Naive thymus-derived CD4-positive, alpha-beta T cell (primary cell): ENCODE results near the gene ACACA. TPM values are rescaled to one million over a fixed set of nuclear protein-coding genes. Genes with fewer than 3 reads are reported as not detected.

Source experiments
- ATAC-seq: fragments of 150-1000 bp; cut with Tn5 transposase; 2 replicates; pipeline ENCODE4 v1.10.0; 2021; ENCODE audit warnings: mild to moderate bottlenecking, moderate library complexity
- CTCF ChIA-PET: fragments of 350-600 bp; sonication (Branson Sonifier 250); formaldehyde crosslinking; loops from one replicate; lab custom pipeline; 2021; ENCODE audit warnings: antibody characterized with exemption; lab: Charles Lee
- POLR2A ChIA-PET: fragments of 350-600 bp; sonication (Branson Sonifier 250); formaldehyde crosslinking; loops from one replicate; lab custom pipeline; 2021; ENCODE audit warnings: antibody characterized with exemption, inconsistent platforms; lab: Charles Lee
- DNase-seq, 9 donors: peaks; one replicate each; pipeline versions ENCODE4 v3.0.0 to v3.0.0-alpha.2; 2020 to 2022; ENCODE audit warnings: mixed read lengths in 1 of 9
- H3K27ac ChIP-seq: one replicate; pipeline ENCODE4 v1.7.0; 2013; ENCODE audit warnings: mild to moderate bottlenecking, low read depth, low read length, moderate library complexity
- H3K27me3 ChIP-seq, 2 donors: one replicate each; pipeline ENCODE4 v1.7.0; 2013; ENCODE audit warnings: low read length in 2 of 2, mild to moderate bottlenecking in 2 of 2, moderate library complexity in 2 of 2; ENCODE audit not compliant: control insufficient read depth in 2 of 2, insufficient read depth in 2 of 2
- H3K36me3 ChIP-seq, 3 experiments: 1 replicate in 2 of 3; 2 replicates in 1 of 3; pipeline ENCODE4 v1.7.0; 2013; ENCODE audit warnings: low read length in 3 of 3, mild to moderate bottlenecking in 3 of 3, moderate library complexity in 1 of 3; ENCODE audit not compliant: insufficient read depth in 3 of 3, control insufficient read depth in 2 of 3
- H3K4me1 ChIP-seq, 2 donors: one replicate each; pipeline ENCODE4 v1.7.0; 2013; ENCODE audit warnings: low read length in 2 of 2, mild to moderate bottlenecking in 2 of 2, moderate library complexity in 1 of 2; ENCODE audit not compliant: control insufficient read depth in 2 of 2, insufficient read depth in 2 of 2
- H3K4me3 ChIP-seq: 2 replicates; pipeline ENCODE4 v1.7.0; 2013; ENCODE audit warnings: mild to moderate bottlenecking, low read length
- H3K9me3 ChIP-seq, 3 experiments: 1 replicate in 2 of 3; 2 replicates in 1 of 3; pipeline ENCODE4 v1.7.0; 2013; ENCODE audit warnings: low read length in 3 of 3; ENCODE audit not compliant: control insufficient read depth in 2 of 3
- H3K27ac Mint-ChIP-seq, 9 donors: one replicate each; pipeline ENCODE4 v1.8.0; 2020 to 2022; ENCODE audit warnings: mixed read lengths in 9 of 9, mild to moderate bottlenecking in 8 of 9, moderate library complexity in 5 of 9, inconsistent platforms in 2 of 9
- H3K27me3 Mint-ChIP-seq, 5 donors: one replicate each; pipeline ENCODE4 v1.8.0; 2021 to 2022; ENCODE audit warnings: mixed read lengths in 5 of 5, mild to moderate bottlenecking in 1 of 5
- H3K36me3 Mint-ChIP-seq, 5 donors: one replicate each; pipeline ENCODE4 v1.8.0; 2020 to 2022; ENCODE audit warnings: mixed read lengths in 5 of 5, mild to moderate bottlenecking in 3 of 5, inconsistent platforms in 1 of 5
- H3K4me1 Mint-ChIP-seq, 7 donors: one replicate each; pipeline ENCODE4 v1.8.0; 2020 to 2022; ENCODE audit warnings: mixed read lengths in 7 of 7, mild to moderate bottlenecking in 3 of 7, inconsistent platforms in 1 of 7
- H3K4me3 Mint-ChIP-seq, 10 donors: one replicate each; pipeline ENCODE4 v1.8.0; 2020 to 2022; ENCODE audit warnings: mild to moderate bottlenecking in 10 of 10, mixed read lengths in 10 of 10, moderate library complexity in 6 of 10, inconsistent platforms in 2 of 10
- H3K9me3 Mint-ChIP-seq, 11 donors: one replicate each; pipeline ENCODE4 v1.8.0; 2020 to 2022; ENCODE audit warnings: mixed read lengths in 11 of 11, mild to moderate bottlenecking in 4 of 11, inconsistent platforms in 1 of 11, moderate library complexity in 1 of 11
- intact Hi-C, 2 donors: fragments of 100-400 bp; cut with micrococcal nuclease; formaldehyde crosslinking; loops; one replicate each; pipeline ENCODE4 v1.15.1; 2023
- polyA plus RNA-seq, 2 donors: library from polyadenylated mRNA; unstranded; fragments of 300-500 nt; fragmentation: Illumina TruSeq; gene quantifications; one replicate each; pipeline ENCODE4 v1.2.3, GENCODE V29; 2021
- total RNA-seq, 6 experiments: library from RNA in 5 of 6; stranded (reverse) in 5 of 6; gene quantifications; 1 replicate in 5 of 6; 2 replicates in 1 of 6; pipeline ENCODE4 v1.2.3 and lab custom pipeline; 2021 to 2026

The ACACA gene
- total and polyA plus RNA-seq, 7 experiments from 2014 or later, result 6.1 to 47.0 (median 14.5) TPM

DNA sequence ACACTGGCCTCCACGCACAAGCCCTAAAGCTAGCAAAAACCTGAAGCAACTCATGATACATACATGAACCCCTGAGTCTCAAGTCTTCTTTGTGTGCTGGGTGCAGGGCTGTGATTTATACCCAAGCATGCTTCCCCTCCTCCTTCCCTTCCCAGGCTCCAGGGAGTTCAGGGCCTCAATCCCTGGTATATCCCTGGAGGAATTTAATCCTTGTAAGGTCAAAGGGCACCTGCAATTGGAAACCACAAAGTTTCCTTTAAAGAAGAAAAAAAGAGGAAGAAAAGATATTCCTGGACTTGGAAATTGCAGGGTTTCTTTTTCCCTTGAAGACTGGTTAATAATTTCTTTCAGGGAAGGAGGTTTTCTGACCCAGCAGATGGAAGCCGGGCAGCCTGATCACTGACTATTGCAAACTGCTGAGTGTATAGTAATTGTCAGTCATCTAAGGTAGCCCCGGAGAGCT is 275.6 kb downstream of the ACACA start:
- ATAC-seq (no peak), DNase-seq (no peak)
- Histone ChIP-seq H3K27ac (no peak overlapping the region), H3K36me3 (peaks cover 0 to 18% (median 0%) of the 10 kb centered on the region in 3 experiments), H3K9me3 (no peaks in the 10 kb centered on the region), H3K4me3 (no peak overlapping the region), H3K4me1 (no peaks in the 10 kb centered on the region), H3K27me3 (no peaks in the 10 kb centered on the region)
- Mint-ChIP-seq H3K27me3 (no peaks in the 10 kb centered on the region), H3K9me3 (peaks cover 0 to 2% (median 0%) of the 10 kb centered on the region in 11 donors), H3K4me1 (peaks cover 0 to 13% (median 5%) of the 10 kb centered on the region in 7 donors), H3K4me3 (no peak overlapping the region), H3K36me3 (peaks cover 1 to 45% (median 6%) of the 10 kb centered on the region in 5 donors), H3K27ac (no peak overlapping the region)
- ChIA-PET CTCF (no interaction called here), POLR2A (no interaction called here)
- intact Hi-C loops, result no loop called here

DNA sequence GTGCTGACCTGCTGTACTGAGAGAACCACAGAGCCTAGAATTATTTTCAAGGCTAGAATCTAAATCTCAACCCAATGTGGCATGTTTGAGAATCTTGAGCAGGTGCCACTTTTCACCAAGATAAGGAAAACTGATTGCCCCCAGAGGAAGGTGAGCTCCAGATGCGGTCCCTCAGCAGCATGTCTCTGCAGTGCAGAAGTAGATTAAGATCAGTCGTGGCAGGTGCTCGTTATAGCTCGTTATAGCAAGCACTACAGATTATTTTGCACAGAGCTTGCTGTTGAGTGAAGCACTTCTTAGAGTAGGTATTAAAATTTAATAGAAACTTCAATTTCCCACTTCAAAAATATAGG is 281.8 kb downstream of the ACACA start:
- no peak overlapping the region for H3K27ac Mint-ChIP-seq
- peaks cover 8 to 78% (median 28%) of the 10 kb centered on the region in 5 donors for H3K36me3 Mint-ChIP-seq
- POLR2A ChIA-PET, result no interaction called here

DNA sequence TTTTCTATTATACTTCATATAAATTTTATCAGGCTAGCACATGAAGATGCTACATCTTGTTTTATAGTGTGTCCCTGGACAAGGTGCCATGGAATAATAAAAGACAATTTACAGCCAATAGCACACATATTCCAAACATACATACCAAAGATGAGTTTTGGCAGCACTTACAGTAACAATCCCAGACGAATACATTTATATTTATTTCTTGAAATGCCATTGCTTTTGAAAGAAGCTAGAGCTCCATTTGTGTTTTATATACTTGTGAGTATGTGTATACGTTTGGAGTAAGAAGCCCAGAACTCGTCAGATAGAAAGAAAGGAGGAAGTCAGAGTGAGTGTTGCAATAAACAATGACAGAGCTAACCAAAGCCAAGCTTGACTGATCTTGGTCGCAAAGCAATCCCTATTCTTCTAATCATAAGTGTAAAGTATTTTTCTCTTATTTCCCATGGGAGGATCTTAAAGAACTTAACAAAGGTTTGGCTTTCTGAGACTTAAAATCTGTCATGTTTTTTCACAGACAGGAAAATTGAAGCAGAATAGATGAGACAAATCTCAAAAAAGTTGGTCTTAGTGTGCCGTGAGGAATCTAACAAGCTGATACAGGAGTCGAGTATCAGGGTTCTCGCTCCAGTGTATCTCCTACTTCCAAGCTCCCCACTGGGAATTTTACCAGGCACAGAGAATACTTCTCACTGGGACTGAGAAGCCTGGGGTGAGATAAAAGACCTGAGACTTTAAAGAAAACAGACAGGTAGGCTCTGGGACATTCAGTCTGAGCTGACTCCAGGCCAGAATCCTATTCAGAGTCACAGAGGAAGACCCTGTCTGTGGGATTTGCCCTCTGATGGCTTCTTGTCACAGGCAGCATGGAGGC is 282.5 kb downstream of the ACACA start:
- no peak overlapping the region for H3K27ac Mint-ChIP-seq
- intact Hi-C loops, result no loop called here
- no peaks in the 10 kb centered on the region for H3K27me3 ChIP-seq
- ATAC-seq, result peak; percentile 49
- H3K4me1 Mint-ChIP-seq, result no peaks in the 10 kb centered on the region
- POLR2A ChIA-PET, result no interaction called here
- DNase-seq, result no peak
- no peaks in the 10 kb centered on the region for H3K9me3 Mint-ChIP-seq
- H3K4me3 Mint-ChIP-seq, result no peak overlapping the region
- no peaks in the 10 kb centered on the region for H3K9me3 ChIP-seq
- no peak overlapping the region for H3K27ac ChIP-seq
- H3K36me3 ChIP-seq, result peaks cover 0 to 31% (median 0%) of the 10 kb centered on the region in 3 experiments
- H3K27me3 Mint-ChIP-seq, result no peaks in the 10 kb centered on the region
- CTCF ChIA-PET, result interaction anchor here (1.0 to 1.3 kb wide), 2 partner anchors 8 to 14 kb away, joined by 3 read pairs; no protein-coding TSS in a partner anchor
- H3K4me1 ChIP-seq, result no peaks in the 10 kb centered on the region
- H3K4me3 ChIP-seq, result no peak overlapping the region
- peaks cover 8 to 77% (median 27%) of the 10 kb centered on the region in 5 donors for H3K36me3 Mint-ChIP-seq

More for the DNA sequence above, 281.8 kb downstream of the ACACA start:
- intact Hi-C loops, result no loop called here
- no peak overlapping the region for H3K27ac ChIP-seq
- no peaks in the 10 kb centered on the region for H3K27me3 Mint-ChIP-seq
- no peaks in the 10 kb centered on the region for H3K9me3 ChIP-seq
- DNase-seq (no peak), ATAC-seq (no peak)
- no peak overlapping the region for H3K4me3 Mint-ChIP-seq
- H3K4me1 ChIP-seq, result no peaks in the 10 kb centered on the region
- CTCF ChIA-PET, result interaction anchor here (1.0 to 1.3 kb wide), 2 partner anchors 8 to 13 kb away, joined by 3 read pairs; no protein-coding TSS in a partner anchor
- H3K4me1 Mint-ChIP-seq, result no peaks in the 10 kb centered on the region
- H3K4me3 ChIP-seq, result no peak overlapping the region
- no peaks in the 10 kb centered on the region for H3K27me3 ChIP-seq
- H3K36me3 ChIP-seq, result peaks cover 0 to 37% (median 0%) of the 10 kb centered on the region in 3 experiments
- H3K9me3 Mint-ChIP-seq, result no peaks in the 10 kb centered on the region

DNA sequence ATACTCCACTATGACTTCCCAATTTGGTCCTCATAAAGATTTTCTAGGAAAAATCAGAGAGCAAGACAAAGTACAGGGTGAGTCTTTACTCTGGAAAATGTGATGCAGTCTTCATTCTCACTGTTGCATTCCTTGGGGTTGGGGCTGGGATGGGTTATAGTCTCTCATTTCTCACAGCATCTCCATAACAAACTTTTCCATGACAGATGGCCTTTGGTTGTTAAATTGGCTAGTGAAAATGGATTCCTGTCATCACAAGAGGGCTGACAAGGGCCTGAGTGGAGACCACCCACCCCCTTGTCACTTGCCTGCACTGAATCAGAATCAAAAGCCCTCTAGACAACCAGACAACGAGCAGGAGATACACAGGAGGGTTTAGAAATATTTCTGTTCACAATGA is 283.2 kb downstream of the ACACA start:
- ATAC-seq (no peak), DNase-seq (no peak)
- intact Hi-C loops, result no loop called here
- peaks cover 0 to 25% (median 0%) of the 10 kb centered on the region in 3 experiments for H3K36me3 ChIP-seq
- Mint-ChIP-seq H3K36me3 (peaks cover 7 to 75% (median 23%) of the 10 kb centered on the region in 5 donors), H3K4me1 (no peaks in the 10 kb centered on the region), H3K4me3 (no peak overlapping the region), H3K27ac (no peak overlapping the region), H3K27me3 (no peaks in the 10 kb centered on the region), H3K9me3 (no peaks in the 10 kb centered on the region)
- H3K27me3 ChIP-seq, result no peaks in the 10 kb centered on the region
- ChIA-PET POLR2A (no interaction called here), CTCF (no interaction called here)
- H3K4me1 ChIP-seq, result no peaks in the 10 kb centered on the region
- H3K27ac ChIP-seq, result no peak overlapping the region
- no peaks in the 10 kb centered on the region for H3K9me3 ChIP-seq
- no peak overlapping the region for H3K4me3 ChIP-seq

DNA sequence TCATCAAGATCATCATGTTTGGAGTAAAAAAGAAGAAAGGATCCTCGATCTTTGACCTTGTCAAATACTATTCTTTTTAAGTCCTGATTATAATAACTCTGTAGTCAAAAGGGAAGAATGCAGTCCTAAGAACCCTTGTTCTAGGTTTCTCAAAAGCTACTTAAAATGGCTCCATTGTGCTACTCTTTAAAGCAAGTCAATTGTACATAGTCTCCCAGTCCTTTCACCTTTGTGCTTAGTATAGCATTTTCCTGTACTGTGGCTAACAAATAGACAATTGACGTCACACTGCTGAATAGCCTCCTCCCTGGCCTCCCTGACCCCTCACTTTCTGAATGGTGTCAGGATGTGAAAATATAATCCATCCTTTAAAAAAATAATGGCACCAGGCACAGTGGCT is 285.0 kb downstream of the ACACA start:
- ChIA-PET POLR2A (no interaction called here), CTCF (no interaction called here)
- H3K36me3 Mint-ChIP-seq, result peaks cover 7 to 68% (median 20%) of the 10 kb centered on the region in 5 donors
- H3K4me1 Mint-ChIP-seq, result peaks cover 0 to 5% (median 0%) of the 10 kb centered on the region in 7 donors
- H3K9me3 Mint-ChIP-seq, result no peaks in the 10 kb centered on the region
- H3K27ac Mint-ChIP-seq, result no peak overlapping the region
- Histone ChIP-seq H3K27ac (no peak overlapping the region), H3K4me3 (no peak overlapping the region), H3K9me3 (no peaks in the 10 kb centered on the region), H3K27me3 (no peaks in the 10 kb centered on the region), H3K36me3 (peaks cover 0 to 21% (median 0%) of the 10 kb centered on the region in 3 experiments), H3K4me1 (no peaks in the 10 kb centered on the region)
- DNase-seq (no peak), ATAC-seq (no peak)
- no peak overlapping the region for H3K4me3 Mint-ChIP-seq
- intact Hi-C loops, result no loop called here
- H3K27me3 Mint-ChIP-seq, result no peaks in the 10 kb centered on the region

DNA sequence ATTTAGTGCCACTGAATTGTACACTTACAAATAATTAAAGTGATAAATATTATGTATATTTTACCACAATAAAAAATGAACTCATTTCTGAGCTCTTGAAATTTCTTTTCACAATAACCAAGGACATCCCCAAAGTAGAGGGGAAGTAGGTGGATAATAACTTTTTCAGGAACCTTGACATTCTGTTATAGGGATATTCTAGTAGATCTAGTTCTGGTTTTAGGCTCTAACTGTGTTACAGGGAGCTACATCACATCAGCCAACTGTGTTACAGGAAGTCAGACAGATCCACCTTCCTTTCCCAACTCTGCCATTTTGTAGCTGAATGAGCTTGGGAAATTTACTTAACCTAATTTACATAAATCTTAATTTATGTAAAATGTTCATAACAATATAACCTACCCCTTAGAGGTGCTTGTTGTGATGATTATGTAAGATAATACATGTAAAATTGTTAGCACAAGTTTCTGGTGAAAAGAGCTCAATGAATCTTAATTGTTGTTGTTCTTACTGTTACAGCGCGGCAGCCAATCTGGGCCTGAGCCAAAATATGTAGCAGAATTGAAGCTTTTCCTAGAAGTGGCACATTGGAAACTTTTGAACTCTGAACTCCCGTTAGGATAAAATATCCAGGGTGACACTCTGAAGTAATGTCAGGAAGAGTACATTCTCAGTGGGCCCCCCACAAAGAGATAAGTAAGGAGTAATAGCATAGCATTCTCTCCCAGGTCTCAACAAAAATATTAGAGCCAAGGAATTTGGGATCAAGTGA is 288.1 kb downstream of the ACACA start:
- Histone ChIP-seq H3K4me1 (no peaks in the 10 kb centered on the region), H3K36me3 (peaks cover 0 to 17% (median 0%) of the 10 kb centered on the region in 3 experiments), H3K4me3 (no peak overlapping the region), H3K9me3 (no peaks in the 10 kb centered on the region), H3K27ac (no peak overlapping the region), H3K27me3 (no peaks in the 10 kb centered on the region)
- peak overlapping the region in 1 of 9 donors; percentile 34 for H3K27ac Mint-ChIP-seq
- ATAC-seq, result no peak
- no peaks in the 10 kb centered on the region for H3K27me3 Mint-ChIP-seq
- intact Hi-C loops, result no loop called here
- H3K36me3 Mint-ChIP-seq, result peaks cover 4 to 51% (median 22%) of the 10 kb centered on the region in 5 donors
- H3K4me3 Mint-ChIP-seq, result no peak overlapping the region
- ChIA-PET CTCF (no interaction called here), POLR2A (no interaction called here)
- no peak for DNase-seq
- H3K4me1 Mint-ChIP-seq, result peaks cover 0 to 5% (median 0%) of the 10 kb centered on the region in 7 donors
- no peaks in the 10 kb centered on the region for H3K9me3 Mint-ChIP-seq
